ENCODE measurements around the gene TTBK2.

Gene TTBK2

DNA sequence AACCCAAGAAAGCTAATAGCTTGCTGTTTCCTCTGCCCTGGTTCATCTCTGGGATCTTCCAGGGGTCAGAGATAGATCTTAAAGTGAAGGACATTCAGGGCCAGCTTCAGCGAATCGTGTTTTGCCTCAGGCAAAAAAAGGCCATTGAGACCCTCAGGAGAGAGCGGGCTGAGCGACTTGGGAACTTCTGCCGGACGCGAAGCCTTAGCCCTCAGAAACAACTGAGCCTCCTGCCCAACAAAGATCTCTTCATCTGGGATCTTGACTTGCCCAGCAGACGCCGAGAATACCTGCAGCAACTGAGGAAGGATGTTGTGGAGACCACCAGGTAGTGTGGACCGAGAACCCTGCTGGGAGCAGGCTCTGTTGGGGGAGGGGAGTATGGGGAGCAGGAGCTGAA is 226.2 kb downstream of the TTBK2 start:
- DNase-seq (ENCODE audit: insufficient read length, low spot score) (no peak), FAIRE-seq (no peak)
- TF ChIP-seq SPI1 (IDR thresholded peaks at IDR 0.05; ENCODE audit: low read depth, low read length) = no peak
- TF ChIP-seq POLR2A (IDR thresholded peaks at IDR 0.05; ENCODE audit: low read depth, low read length) = no peak
- TF ChIP-seq POU2F2 (IDR thresholded peaks at IDR 0.05; ENCODE audit: low read depth, low read length) = no peak
- TF ChIP-seq PAX5 (IDR thresholded peaks at IDR 0.05; ENCODE audit: insufficient read depth, low read length, severe bottlenecking) = no peak
- no peak for TF ChIP-seq POLR2AphosphoS5 (IDR thresholded peaks at IDR 0.05; ENCODE audit: low read depth, low read length)
- TF ChIP-seq TAF1 (IDR thresholded peaks at IDR 0.05; ENCODE audit: low read depth, low read length) = no peak

- TF ChIP-seq PAX5 (IDR thresholded peaks at IDR 0.05; ENCODE audit: insufficient read depth, low read length, severe bottlenecking) (no peak), TAF1 (IDR thresholded peaks at IDR 0.05; ENCODE audit: low read depth, low read length) (no peak), POLR2AphosphoS5 (IDR thresholded peaks at IDR 0.05; ENCODE audit: low read depth, low read length) (no peak), POU2F2 (IDR thresholded peaks at IDR 0.05; ENCODE audit: low read depth, low read length) (no peak), SPI1 (IDR thresholded peaks at IDR 0.05; ENCODE audit: low read depth, low read length) (no peak), POLR2A (IDR thresholded peaks at IDR 0.05; ENCODE audit: low read depth, low read length) (no peak)
- DNase-seq (ENCODE audit: insufficient read length, low spot score) = no peak
- no peak for FAIRE-seq
Measured at GRCh38 chr15:42693942-42694341, 226.6 kb downstream of the TTBK2 start.

DNA sequence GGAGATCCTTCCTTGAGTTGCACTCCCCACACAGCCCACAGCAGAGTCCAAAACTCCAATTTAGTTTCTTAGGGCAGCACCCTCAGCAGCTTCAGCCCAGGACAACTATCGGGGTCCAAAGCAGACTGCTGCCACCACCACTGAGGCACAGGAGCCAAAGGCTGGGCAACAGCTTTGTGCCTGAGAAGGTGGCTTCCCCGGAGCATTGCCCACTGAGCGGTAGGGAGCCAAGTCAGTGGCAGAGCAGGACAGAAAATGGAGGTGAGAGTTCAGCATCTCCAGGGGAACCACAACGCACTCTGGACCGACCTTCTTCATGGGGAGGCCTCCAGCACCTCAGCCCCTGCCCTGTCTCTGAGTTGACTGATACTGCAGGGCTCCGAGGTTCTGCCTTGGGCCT is 227.1 kb downstream of the TTBK2 start:
- DNase-seq (ENCODE audit: insufficient read length, low spot score) = no peak
- TF ChIP-seq SPI1 (IDR thresholded peaks at IDR 0.05; ENCODE audit: low read depth, low read length) (no peak), PAX5 (IDR thresholded peaks at IDR 0.05; ENCODE audit: insufficient read depth, low read length, severe bottlenecking) (no peak), TAF1 (IDR thresholded peaks at IDR 0.05; ENCODE audit: low read depth, low read length) (no peak), POLR2AphosphoS5 (IDR thresholded peaks at IDR 0.05; ENCODE audit: low read depth, low read length) (no peak), POU2F2 (IDR thresholded peaks at IDR 0.05; ENCODE audit: low read depth, low read length) (no peak), POLR2A (IDR thresholded peaks at IDR 0.05; ENCODE audit: low read depth, low read length) (no peak)
- no peak for FAIRE-seq

DNA sequence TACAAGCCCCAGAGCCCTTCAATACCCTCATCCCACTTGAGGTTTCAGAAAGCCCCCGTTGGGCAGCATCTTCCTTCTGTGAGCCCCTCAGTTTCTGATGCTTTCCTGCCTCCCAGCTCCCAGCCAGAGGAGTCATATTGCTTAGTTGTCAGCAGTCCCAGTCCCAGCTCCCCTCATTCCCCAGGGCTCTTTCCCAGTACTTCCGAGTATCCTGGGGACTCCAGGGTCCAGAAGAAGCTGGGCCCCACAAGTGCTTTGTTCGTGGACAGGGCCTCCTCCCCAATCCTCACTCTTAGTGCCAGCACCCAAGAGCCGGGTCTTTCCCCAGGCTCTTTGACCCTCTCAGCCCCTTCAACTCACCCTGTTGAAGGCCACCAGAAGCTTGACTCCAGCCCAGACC is 227.6 kb downstream of the TTBK2 start:
- DNase-seq (ENCODE audit: insufficient read length, low spot score) (no peak), FAIRE-seq (no peak)
- TF ChIP-seq SPI1 (IDR thresholded peaks at IDR 0.05; ENCODE audit: low read depth, low read length) = no peak
- no peak for TF ChIP-seq TAF1 (IDR thresholded peaks at IDR 0.05; ENCODE audit: low read depth, low read length)
- TF ChIP-seq POLR2AphosphoS5 (IDR thresholded peaks at IDR 0.05; ENCODE audit: low read depth, low read length) = no peak

GRCh38 chr15:42692536-42692935 is 228.0 kb downstream of the TTBK2 start:
- DNase-seq (ENCODE audit: insufficient read length, low spot score) (no peak), FAIRE-seq (no peak)
- no peak for TF ChIP-seq POLR2A (IDR thresholded peaks at IDR 0.05; ENCODE audit: low read depth, low read length)
- no peak for TF ChIP-seq PAX5 (IDR thresholded peaks at IDR 0.05; ENCODE audit: insufficient read depth, low read length, severe bottlenecking)
- no peak for TF ChIP-seq TAF1 (IDR thresholded peaks at IDR 0.05; ENCODE audit: low read depth, low read length)
- no peak for TF ChIP-seq POU2F2 (IDR thresholded peaks at IDR 0.05; ENCODE audit: low read depth, low read length)
- no peak for TF ChIP-seq SPI1 (IDR thresholded peaks at IDR 0.05; ENCODE audit: low read depth, low read length)
- no peak for TF ChIP-seq POLR2AphosphoS5 (IDR thresholded peaks at IDR 0.05; ENCODE audit: low read depth, low read length)

- no peak for TF ChIP-seq POLR2AphosphoS5 (IDR thresholded peaks at IDR 0.05; ENCODE audit: low read depth, low read length)
- no peak for TF ChIP-seq POU2F2 (IDR thresholded peaks at IDR 0.05; ENCODE audit: low read depth, low read length)
- TF ChIP-seq POLR2A (IDR thresholded peaks at IDR 0.05; ENCODE audit: low read depth, low read length) = no peak
- no peak for TF ChIP-seq PAX5 (IDR thresholded peaks at IDR 0.05; ENCODE audit: insufficient read depth, low read length, severe bottlenecking)
- no peak for TF ChIP-seq SPI1 (IDR thresholded peaks at IDR 0.05; ENCODE audit: low read depth, low read length)
- no peak for TF ChIP-seq TAF1 (IDR thresholded peaks at IDR 0.05; ENCODE audit: low read depth, low read length)
- FAIRE-seq (no peak), DNase-seq (ENCODE audit: insufficient read length, low spot score) (no peak)
Measured at GRCh38 chr15:42691770-42692169, 228.8 kb downstream of the TTBK2 start.

- FAIRE-seq = no peak
- TF ChIP-seq PAX5 (IDR thresholded peaks at IDR 0.05; ENCODE audit: insufficient read depth, low read length, severe bottlenecking) = no peak
- TF ChIP-seq POU2F2 (IDR thresholded peaks at IDR 0.05; ENCODE audit: low read depth, low read length) = no peak
- no peak for TF ChIP-seq POLR2AphosphoS5 (IDR thresholded peaks at IDR 0.05; ENCODE audit: low read depth, low read length)
- TF ChIP-seq TAF1 (IDR thresholded peaks at IDR 0.05; ENCODE audit: low read depth, low read length) = no peak
- TF ChIP-seq SPI1 (IDR thresholded peaks at IDR 0.05; ENCODE audit: low read depth, low read length) = no peak
- TF ChIP-seq POLR2A (IDR thresholded peaks at IDR 0.05; ENCODE audit: low read depth, low read length) = no peak
Measured at GRCh38 chr15:42691308-42691707, 229.3 kb downstream of the TTBK2 start.

More at GRCh38 chr15:42691308-42691707, 229.3 kb downstream of the TTBK2 start:
- no peak for DNase-seq (ENCODE audit: insufficient read length, low spot score)

Measured in GM12891 (cell line).